Pons (tissue), 1 donor: Measurements from ENCODE around the gene CTNND2.
"Not testable (repeated sequence)": the region's sequence is repeated elsewhere in the genome, so short reads cannot be mapped to it uniquely, and the experiment has no call there.

ENCODE experiments used
- DNase-seq: peaks from one replicate; pipeline ENCODE4 v3.0.0-alpha.2; 2016; ENCODE audit warnings: low spot score

The CTNND2 gene

GRCh38 chr5:11459716-11460115, 444.5 kb downstream of the CTNND2 start:
- no peak for DNase-seq

GRCh38 chr5:11455505-11455904, 448.7 kb downstream of the CTNND2 start:
- DNase-seq, result no peak

GRCh38 chr5:11452852-11453251, 451.4 kb downstream of the CTNND2 start:
- no peak for DNase-seq

GRCh38 chr5:11449966-11450365, 454.3 kb downstream of the CTNND2 start:
- DNase-seq, result no peak

- no peak for DNase-seq
These were observed 455.0 kb downstream of the CTNND2 start for GRCh38 chr5:11449217-11449616.

GRCh38 chr5:11443831-11444230, 460.4 kb downstream of the CTNND2 start:
- peak; percentile 14 for DNase-seq

- DNase-seq, result no peak
These were observed 472.1 kb downstream of the CTNND2 start for GRCh38 chr5:11432116-11432515.

GRCh38 chr5:11429254-11429653, 475.0 kb downstream of the CTNND2 start:
- DNase-seq, result no peak

- no peak for DNase-seq
These were observed 476.7 kb downstream of the CTNND2 start for GRCh38 chr5:11427569-11427968.

GRCh38 chr5:11426442-11426841, 477.8 kb downstream of the CTNND2 start:
- DNase-seq, result no peak

GRCh38 chr5:11422342-11422741, 481.9 kb downstream of the CTNND2 start:
- DNase-seq, result no peak

GRCh38 chr5:11420969-11421368, 483.3 kb downstream of the CTNND2 start:
- DNase-seq, result no peak

GRCh38 chr5:11415751-11416150, 488.5 kb downstream of the CTNND2 start:
- DNase-seq, result peak; percentile 27

GRCh38 chr5:11414732-11415131, 489.5 kb downstream of the CTNND2 start:
- DNase-seq, result not testable (repeated sequence)

- DNase-seq, result no peak
These were observed 492.6 kb downstream of the CTNND2 start for GRCh38 chr5:11411621-11412020.

GRCh38 chr5:11407556-11408145, 496.6 kb downstream of the CTNND2 start:
- DNase-seq, result peak; percentile 42

GRCh38 chr5:11400316-11400715, 503.9 kb downstream of the CTNND2 start:
- DNase-seq, result no peak

GRCh38 chr5:11398728-11399127, 505.5 kb downstream of the CTNND2 start:
- no peak for DNase-seq

- DNase-seq, result no peak
These were observed 506.7 kb downstream of the CTNND2 start for GRCh38 chr5:11397549-11397948.

- no peak for DNase-seq
These were observed 507.3 kb downstream of the CTNND2 start for GRCh38 chr5:11396917-11397316.

GRCh38 chr5:11394933-11395332, 509.3 kb downstream of the CTNND2 start:
- DNase-seq, result no peak

- peak; percentile 55 for DNase-seq
These were observed 513.9 kb downstream of the CTNND2 start for GRCh38 chr5:11390291-11390767.

GRCh38 chr5:11387382-11387781, 516.9 kb downstream of the CTNND2 start:
- peak; percentile 36 for DNase-seq

- peak; percentile 20 for DNase-seq
These were observed 517.8 kb downstream of the CTNND2 start for GRCh38 chr5:11386398-11386797.
